HG03439 (cell line): ENCODE results near the gene SEMA4G.
"Not testable (repeated sequence)": the region's sequence is repeated elsewhere in the genome, so short reads cannot be mapped to it uniquely, and the experiment has no call there.

Source experiments
- ATAC-seq: cut with Tn5 transposase; IDR thresholded peaks from one replicate; pipeline ENCODE4 v1.9.1; 2021; ENCODE audit warnings: mild to moderate bottlenecking, moderate library complexity; ENCODE audit not compliant: unreplicated experiment

Gene SEMA4G

GRCh38 chr10:100970914-100971811 is 1.9 kb downstream of the SEMA4G start:
- no peak for ATAC-seq

GRCh38 chr10:100972115-100972903 is 3.0 kb downstream of the SEMA4G start:
- no peak for ATAC-seq

GRCh38 chr10:100972904-100973535 is 3.7 kb downstream of the SEMA4G start:
- no peak for ATAC-seq

- ATAC-seq, result not testable (repeated sequence)
Measured at GRCh38 chr10:100975397-100975796, 6.1 kb downstream of the SEMA4G start.

GRCh38 chr10:100976906-100977305 is 7.6 kb downstream of the SEMA4G start:
- no peak for ATAC-seq

- no peak for ATAC-seq
Measured at GRCh38 chr10:100977436-100977835, 8.1 kb downstream of the SEMA4G start.

- no peak for ATAC-seq
Measured at GRCh38 chr10:100978121-100978900, 9.0 kb downstream of the SEMA4G start.

GRCh38 chr10:100978901-100979195 is 9.5 kb downstream of the SEMA4G start:
- ATAC-seq, result no peak

GRCh38 chr10:100979791-100980272 is 10.5 kb downstream of the SEMA4G start:
- ATAC-seq, result no peak

- no peak for ATAC-seq
Measured at GRCh38 chr10:100980311-100980710, 11.0 kb downstream of the SEMA4G start.

- ATAC-seq, result no peak
Measured at GRCh38 chr10:100980711-100981110, 11.4 kb downstream of the SEMA4G start.

- ATAC-seq, result no peak
Measured at GRCh38 chr10:100981178-100981772, 12.0 kb downstream of the SEMA4G start.

- ATAC-seq, result no peak
Measured at GRCh38 chr10:100982916-100983830, 13.9 kb downstream of the SEMA4G start.

- ATAC-seq, result no peak
Measured at GRCh38 chr10:100983868-100984671, 14.8 kb downstream of the SEMA4G start.

- ATAC-seq, result no peak
Measured at GRCh38 chr10:100984672-100985177, 15.4 kb downstream of the SEMA4G start.

GRCh38 chr10:100985336-100985735 is 16.0 kb downstream of the SEMA4G start:
- ATAC-seq, result no peak

- ATAC-seq, result no peak
Measured at GRCh38 chr10:100986623-100986951, 17.3 kb downstream of the SEMA4G start.

GRCh38 chr10:100986952-100987684 is 17.8 kb downstream of the SEMA4G start, which contains the start of the genes MRPL43 and TWNK:
Gene MRPL43 (minus strand): TSS chr10:100987497. CDS start chr10:100987443, 54 bp downstream.
Gene TWNK (plus strand): TSS chr10:100987543. CDS start chr10:100988211, 668 bp downstream.
- peak; percentile 75 for ATAC-seq
